GM19351 (cell line): Measurements from ENCODE around the gene CD320.
"Not testable (repeated sequence)": the region's sequence is repeated elsewhere in the genome, so short reads cannot be mapped to it uniquely, and the experiment has no call there.

Source experiments
- ATAC-seq: cut with Tn5 transposase; IDR thresholded peaks from one replicate; pipeline ENCODE4 v1.9.1; 2021; ENCODE audit warnings: mild to moderate bottlenecking, moderate library complexity; ENCODE audit not compliant: unreplicated experiment

The CD320 gene

GRCh38 chr19:8307965-8308866 is at the start of gene CD320:
TSS of gene CD320 (minus strand) at chr19:8308358. CDS start at chr19:8308290, 68 bp downstream.
- peak; percentile 83 for ATAC-seq

GRCh38 chr19:8357007-8357521 is 48.9 kb upstream of the CD320 start:
- ATAC-seq = no peak

GRCh38 chr19:8355631-8356402 is 47.7 kb upstream of the CD320 start:
- ATAC-seq = no peak

GRCh38 chr19:8352845-8353244 is 44.7 kb upstream of the CD320 start:
- ATAC-seq = not testable (repeated sequence)

- no peak for ATAC-seq
Measured at GRCh38 chr19:8352134-8352827, 44.1 kb upstream of the CD320 start.

- ATAC-seq = not testable (repeated sequence)
Measured at GRCh38 chr19:8349629-8350372, 41.6 kb upstream of the CD320 start.

GRCh38 chr19:8343483-8343844 is 35.3 kb upstream of the CD320 start:
- no peak for ATAC-seq

- ATAC-seq = peak; percentile 93
Measured at GRCh38 chr19:8342684-8343482, 34.7 kb upstream of the CD320 start, which contains the start of gene KANK3. TSS of gene KANK3 (minus strand) at chr19:8343262. CDS start at chr19:8337828, 5,434 bp downstream.

- ATAC-seq = no peak
Measured at GRCh38 chr19:8342316-8342683, 34.1 kb upstream of the CD320 start.

GRCh38 chr19:8341504-8341903 is 33.3 kb upstream of the CD320 start:
- not testable (repeated sequence) for ATAC-seq

GRCh38 chr19:8340341-8341096 is 32.4 kb upstream of the CD320 start:
- ATAC-seq = no peak

GRCh38 chr19:8338835-8339234 is 30.7 kb upstream of the CD320 start:
- ATAC-seq = no peak

- ATAC-seq = no peak
Measured at GRCh38 chr19:8337728-8338127, 29.6 kb upstream of the CD320 start.

- no peak for ATAC-seq
Measured at GRCh38 chr19:8336660-8337059, 28.5 kb upstream of the CD320 start.

- no peak for ATAC-seq
Measured at GRCh38 chr19:8336072-8336569, 28.0 kb upstream of the CD320 start.

- ATAC-seq = no peak
Measured at GRCh38 chr19:8335343-8336071, 27.3 kb upstream of the CD320 start.

- ATAC-seq = no peak
Measured at GRCh38 chr19:8334458-8335342, 26.5 kb upstream of the CD320 start.
